GM21423 (cell line): ENCODE results near the gene FDPS.
A peak's percentile ranks its signal among the peaks of the same experiment; 100 is the strongest.

Experiments used
- ATAC-seq: cut with Tn5 transposase; IDR thresholded peaks from one replicate; pipeline ENCODE4 v1.9.1; 2021; ENCODE audit warnings: mild to moderate bottlenecking, moderate library complexity; ENCODE audit not compliant: unreplicated experiment

The FDPS gene

DNA sequence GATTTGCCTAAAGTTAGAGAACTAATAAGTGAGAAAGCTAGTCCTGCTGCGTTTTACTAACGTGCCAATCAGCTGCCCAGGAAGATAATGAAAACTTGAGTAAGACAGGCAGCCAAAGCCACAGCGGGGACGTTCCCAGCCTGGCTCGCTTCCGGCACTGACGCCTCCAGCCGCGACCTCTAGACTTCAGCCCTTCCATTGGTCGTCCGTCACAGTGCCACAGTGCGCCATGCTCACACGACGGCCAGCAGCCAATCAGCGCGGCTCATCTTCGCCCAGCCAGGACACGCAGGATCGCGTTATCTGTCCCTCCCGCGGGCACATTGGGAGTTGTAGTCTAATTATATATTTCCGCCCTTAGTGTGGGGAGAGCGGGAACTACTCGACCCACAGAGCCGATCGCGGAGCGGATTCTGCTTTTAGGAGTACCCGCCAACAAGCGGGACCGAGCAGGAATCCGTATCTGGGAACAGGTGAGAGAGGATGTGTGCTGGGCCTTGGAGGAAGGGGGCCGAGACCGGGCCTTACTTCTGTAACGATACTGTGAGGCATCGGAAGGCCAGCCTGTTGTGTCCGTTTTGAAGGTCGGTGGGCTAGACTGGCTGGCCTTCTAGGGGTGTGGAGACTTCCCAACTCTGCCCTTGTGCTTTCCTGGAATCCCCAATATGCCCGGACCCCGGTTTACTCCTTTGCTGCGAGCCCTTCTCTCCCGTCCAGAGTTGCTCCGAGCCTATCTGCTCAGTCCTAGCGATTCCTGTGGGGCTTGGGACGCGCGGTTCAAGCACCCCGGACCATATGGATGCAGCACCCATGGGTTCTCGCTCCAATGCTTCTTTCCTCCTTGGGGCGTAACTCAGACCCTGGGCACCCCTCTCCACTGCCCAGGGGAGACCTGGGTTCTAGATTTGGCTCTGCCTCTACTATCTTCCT is at the start of gene FDPS:
TSS of gene FDPS (plus strand) at position 374 of the 930 bp plus-strand sequence. CDS start 924 bp downstream, outside the sequence.
- peak; percentile 93 for ATAC-seq

DNA sequence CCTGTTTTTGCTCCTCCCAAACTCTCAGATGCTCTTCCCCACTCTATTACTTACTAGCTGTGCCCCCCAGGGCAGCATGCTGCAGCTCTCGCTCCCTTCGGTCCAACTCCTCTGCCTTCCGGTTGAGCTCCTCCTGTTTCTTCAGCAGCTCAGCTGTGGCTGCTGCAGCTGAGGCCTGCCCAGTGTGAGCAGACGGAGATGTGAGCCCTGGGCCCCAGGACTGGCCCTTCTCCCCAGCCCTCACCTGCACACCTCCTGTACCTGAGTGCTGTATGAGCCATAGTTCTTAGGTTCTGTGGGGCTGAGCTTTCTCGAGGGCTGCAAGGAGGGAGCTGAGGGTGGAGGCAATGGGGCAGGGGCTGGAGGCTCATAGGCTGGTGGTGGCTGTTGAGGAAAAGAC is 48.4 kb upstream of the FDPS start:
- no peak for ATAC-seq

DNA sequence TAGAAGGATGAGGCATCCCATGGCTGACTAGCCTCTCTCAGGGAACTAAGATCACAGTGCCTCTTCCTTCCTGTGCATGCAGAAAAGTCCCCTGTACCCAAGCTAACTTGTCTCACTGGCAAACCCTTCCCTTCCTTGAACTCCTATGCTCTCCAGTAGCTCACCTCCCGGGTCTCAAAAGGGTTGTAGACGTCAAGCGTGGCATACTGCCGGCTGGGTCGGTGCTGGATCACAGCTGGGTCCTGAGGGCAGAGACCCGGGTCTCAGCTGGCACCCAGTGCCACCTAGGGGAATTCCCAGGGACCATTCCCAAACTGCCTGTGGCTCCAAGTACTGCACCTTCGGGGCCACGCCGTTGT is 47.2 kb upstream of the FDPS start:
- no peak for ATAC-seq

DNA sequence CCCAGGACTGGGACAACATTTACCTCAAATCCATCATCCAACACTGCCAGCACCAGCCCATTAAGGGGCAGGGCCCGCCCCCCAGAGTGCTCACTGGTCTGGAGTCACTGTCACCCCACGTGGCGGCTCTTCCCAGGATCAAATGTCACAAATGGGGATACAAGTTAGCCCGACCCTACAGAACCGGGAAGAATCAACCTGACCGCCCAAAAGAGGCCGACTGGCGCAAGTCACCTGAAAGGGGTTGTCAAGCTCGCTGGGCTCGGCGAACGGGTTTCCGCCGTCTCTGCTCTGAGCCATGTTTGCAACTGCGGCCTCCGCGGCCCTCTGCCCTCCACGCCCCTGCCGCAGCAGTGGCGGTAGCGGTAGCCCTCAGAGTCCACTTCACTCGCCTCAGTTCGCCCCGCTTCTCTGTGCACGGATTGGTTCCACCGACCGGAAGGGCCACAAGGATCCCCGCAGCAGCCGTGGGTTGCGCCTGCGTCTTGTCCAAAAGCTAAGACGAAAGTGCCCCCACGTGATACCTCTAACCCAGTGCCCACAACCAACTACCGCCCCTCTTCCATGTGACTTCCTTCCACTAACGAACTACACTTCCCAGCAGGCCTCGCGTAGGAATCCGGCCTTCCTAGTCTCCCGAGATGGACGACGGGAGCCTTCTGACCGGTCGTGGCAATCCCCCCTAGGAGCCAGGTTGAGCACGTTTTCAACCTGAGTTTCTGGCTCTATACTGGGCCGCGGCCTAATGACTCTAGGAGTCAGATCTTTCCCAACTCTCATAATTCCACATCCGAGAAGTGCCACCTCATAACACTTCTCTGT is 46.6 kb upstream of the FDPS start, which contains the start of gene SCAMP3:
TSS of gene SCAMP3 (minus strand) at position 509 of the 822 bp plus-strand sequence. CDS start at position 300, 209 bp downstream.
- ATAC-seq, result peak; percentile 90

DNA sequence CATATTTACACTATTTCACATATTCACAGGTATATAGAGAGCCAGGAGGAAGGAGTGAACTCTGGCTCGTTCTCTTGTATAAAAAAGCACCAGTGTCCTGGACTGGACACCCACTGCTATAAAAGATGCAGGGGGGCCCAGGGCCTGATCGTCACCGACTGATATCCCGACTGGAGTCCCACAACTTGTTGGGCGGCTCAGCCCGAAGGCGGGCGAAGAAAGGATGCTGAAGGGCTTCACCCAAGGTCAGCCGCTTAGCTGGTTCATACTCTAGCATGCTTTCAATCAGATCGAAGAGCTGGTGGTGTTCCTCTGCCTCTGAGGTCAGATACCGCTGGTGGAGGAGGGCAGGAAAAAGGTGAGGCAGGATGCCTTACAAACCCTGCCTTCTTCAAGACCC is 45.6 kb upstream of the FDPS start:
- no peak for ATAC-seq

DNA sequence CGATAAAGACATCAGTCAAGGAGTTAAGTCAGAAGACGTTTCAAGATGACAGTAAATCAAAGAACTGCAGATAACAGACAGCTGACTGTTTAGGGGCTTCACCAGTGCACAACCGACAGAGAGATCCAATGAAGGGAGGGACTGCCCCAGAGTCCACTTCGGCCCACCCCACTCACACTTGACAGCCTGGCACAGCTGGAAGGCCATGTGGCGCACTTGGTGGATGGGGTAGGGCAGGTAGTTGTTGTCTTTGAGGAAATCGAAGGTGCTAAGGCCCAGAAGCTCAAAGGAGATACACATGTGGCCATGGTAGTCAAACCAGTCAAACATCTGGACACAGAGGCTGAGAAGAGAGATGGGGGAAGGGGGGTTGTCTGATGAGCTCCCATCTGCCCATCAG is 42.1 kb upstream of the FDPS start:
- ATAC-seq, result no peak

DNA sequence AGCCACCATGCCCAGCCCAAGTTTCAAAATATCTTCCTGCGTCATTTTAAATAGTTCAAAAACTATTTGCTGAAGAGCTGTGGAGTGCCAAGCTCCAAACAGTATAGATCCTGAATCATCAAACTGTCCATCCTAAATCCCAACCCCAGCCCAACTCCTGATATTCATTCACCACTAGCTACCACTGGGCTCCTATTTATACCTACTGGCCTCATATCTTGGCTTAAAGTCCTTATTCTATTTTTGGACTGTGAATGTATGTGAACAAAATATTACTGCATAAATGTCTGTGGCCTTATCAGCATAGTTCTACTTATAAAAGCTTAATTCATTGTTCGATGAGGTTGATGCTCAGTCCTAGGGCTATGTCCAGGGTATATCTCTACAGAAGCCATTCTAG is 41.3 kb upstream of the FDPS start:
- ATAC-seq, result no peak

DNA sequence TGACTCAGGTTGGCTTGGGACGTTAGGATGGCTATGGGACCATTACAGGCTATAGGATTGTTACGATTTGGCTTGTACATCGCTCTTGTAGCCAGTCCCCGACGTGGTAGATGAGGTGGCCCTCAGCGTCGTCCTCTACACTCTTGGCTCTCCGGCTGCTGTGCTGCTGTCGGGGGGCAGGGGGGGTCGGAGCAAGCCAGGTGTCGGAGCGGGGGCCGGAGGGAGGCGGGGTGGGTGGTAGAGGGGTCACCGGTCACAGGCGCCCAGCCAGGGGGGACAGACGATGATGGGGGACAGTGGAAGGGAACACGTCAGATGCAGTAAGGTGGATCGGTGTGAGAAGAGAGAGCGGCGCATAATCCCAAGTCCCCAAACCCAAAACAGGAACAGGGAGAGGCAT is 40.0 kb upstream of the FDPS start:
- ATAC-seq, result no peak

DNA sequence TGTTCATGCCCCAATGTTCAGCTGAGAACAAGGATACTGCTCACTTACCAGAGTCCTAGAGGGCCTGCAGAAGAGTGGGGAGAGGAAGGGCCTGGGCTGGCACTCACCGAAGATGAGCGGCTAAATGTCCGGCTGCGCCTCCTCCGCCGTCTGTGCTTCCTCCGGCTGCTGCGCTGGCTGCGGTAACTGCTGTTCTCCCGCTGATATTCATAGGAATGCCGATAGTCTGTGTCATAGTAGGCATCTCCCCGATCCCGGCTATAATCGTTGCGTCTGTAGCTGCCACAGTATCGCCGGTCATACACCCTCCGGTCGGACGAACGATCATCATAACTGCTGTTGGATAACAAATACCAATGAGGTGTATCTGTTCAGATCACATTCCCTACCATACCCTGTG is 39.3 kb upstream of the FDPS start:
- ATAC-seq, result no peak

DNA sequence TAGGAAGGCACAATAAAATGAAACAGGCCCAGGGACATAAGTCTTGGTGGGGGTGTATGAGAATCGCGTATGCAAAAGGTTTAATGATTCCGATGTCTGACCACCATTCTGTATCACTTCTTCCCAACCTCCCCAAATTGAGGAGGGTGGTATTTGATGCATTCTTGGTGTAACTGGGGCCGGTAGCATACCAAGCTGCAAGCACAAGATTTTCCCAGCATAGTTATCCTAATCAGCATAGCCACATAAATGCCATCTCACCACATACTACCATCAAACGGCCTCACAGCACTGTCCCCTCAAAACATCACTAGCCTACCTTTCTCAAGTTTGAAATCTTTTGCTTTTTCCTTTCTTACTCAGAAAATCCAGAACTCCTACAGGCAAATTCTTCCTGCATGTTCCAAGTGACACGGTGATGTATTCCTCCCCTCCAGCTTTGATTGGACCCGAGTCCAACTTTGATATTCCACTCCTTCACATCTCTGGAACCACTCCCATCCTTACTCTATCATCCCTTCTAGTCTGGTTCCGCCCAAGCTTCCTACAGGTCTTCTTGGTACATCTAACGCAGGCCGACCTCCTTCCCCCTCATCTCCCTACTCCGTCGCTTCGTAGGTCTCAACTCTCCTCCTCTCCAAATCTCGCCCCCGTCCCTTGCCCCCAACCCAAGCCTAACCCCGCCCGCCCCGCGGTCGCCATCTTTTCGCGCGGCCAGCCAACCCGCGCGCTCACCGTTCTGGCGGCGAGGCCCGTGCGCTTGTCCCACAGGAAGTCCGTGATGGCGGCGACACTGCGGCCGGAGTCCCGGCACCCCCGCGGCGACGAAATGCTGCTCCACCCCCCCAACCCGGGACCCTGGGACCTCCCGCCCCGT is 36.0 kb upstream of the FDPS start:
- ATAC-seq, result peak; percentile 28

DNA sequence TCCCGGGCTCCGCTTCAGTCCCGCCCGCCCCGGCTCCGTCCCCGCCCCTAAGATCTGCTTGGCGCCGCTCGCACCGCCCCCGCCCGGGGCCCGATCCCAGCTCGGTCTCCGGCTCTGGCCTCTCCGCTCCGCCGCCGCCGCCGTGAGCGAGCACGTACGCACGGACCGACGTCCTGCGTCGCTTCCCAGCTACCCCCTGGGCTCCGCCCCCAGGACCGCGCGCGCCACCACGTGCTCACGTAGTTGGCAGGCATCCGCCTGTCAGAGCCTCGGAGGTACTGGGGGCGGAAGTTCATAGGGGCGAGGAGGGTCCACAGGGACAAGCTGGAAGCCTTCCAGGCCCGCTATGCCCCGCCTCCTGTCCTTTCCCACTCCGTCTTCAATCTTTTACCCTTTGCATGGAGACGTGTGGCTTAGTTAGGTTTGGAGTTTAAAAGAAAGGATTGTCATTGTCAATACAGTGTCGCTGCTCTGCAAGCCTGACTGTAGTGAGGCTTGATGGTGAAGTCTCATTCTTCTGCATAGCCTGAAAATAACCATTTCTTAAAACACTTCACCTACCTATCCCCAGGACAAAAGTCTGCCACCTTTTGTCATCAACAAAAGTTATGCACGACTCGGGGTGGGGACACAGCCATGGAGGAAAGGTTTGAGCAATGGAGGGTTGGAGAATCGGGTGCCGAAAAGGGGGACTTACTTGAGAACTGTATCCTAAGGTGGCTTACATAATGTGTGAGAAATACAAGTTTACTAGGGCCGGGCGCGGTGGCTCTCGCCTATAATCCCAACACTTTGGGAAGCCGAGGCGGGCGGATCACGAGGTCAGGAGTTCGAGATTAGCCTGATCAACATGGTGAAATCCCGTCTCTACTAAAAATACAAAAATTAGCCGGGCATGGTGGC is 35.1 kb upstream of the FDPS start, which contains the start of gene CLK2:
TSS of gene CLK2 (minus strand) at position 162 of the 903 bp plus-strand sequence. CDS start 2,527 bp downstream, outside the sequence.
- ATAC-seq, result peak; percentile 77

DNA sequence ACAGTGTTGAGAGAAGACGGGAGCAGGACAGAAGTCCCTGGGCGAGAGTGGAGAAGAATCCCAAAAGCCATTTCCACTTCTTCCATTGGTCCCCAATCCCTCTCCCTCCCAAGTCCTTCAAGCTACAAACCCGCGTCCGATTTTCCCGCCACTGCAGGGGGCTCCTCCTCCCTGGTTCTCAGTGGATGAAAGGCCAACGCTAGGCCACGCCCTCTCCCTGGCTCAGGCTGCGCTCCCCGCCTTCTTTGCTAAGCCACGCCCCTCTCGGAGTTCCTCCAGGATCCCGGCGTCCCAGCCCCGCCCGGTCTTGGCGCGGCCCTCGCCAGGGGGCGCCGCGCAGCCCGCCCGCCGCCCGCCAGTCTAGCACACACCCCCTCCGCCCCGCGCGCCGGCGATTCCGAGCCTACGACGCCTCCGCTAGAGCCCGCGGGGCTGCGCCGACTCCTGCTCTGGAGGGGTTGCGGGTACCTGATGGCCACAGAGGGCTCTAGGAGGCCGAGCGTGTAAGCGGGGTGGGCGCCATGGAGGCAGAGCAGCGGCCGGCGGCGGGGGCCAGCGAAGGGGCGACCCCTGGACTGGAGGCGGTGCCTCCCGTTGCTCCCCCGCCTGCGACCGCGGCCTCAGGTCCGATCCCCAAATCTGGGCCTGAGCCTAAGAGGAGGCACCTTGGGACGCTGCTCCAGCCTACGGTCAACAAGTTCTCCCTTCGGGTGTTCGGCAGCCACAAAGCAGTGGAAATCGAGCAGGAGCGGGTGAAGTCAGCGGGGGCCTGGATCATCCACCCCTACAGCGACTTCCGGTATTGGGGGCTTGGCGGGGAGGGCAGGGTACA is 31.4 kb upstream of the FDPS start, which contains the start of gene HCN3:
TSS of gene HCN3 (plus strand) at position 394 of the 832 bp plus-strand sequence. CDS start at position 522, 128 bp downstream.
- ATAC-seq, result peak; percentile 60

DNA sequence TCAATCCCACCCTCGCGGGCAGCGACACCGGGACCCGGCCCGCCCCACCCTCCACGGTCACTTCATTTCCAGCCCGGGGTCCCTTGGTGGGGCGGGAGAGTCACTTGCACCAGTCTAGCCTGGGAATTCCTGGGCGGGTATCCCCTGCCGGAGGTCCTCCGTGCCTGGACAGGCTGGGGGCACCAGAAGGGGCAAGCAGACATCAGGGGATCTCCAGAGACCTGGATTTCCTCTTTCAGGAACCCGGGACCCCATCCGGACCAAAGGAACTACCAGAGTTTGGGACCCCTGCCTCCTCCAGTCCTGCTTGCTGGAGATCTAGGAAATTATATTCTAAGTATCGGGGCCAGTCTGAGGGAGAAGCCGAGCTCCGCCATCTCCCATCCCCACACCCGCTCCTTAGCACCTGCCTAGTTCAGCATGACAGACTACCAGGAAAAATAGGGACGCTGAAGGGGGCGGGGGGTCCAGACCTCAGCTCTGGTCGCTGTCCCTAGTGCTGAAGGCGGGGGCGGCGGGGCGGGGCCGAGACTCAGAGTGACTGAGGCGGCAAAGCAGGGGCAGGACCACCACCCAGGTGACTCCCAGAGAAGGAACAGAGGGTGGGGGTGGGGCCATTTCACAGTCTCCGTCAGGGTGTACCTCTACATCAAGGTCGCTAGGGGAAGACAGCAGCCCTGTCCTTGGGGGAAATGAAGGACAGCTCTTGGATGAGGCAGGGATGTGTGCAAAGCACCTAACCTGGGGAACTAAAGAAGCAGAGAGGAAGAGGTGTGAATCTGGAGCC is 30.6 kb upstream of the FDPS start:
- ATAC-seq, result no peak

DNA sequence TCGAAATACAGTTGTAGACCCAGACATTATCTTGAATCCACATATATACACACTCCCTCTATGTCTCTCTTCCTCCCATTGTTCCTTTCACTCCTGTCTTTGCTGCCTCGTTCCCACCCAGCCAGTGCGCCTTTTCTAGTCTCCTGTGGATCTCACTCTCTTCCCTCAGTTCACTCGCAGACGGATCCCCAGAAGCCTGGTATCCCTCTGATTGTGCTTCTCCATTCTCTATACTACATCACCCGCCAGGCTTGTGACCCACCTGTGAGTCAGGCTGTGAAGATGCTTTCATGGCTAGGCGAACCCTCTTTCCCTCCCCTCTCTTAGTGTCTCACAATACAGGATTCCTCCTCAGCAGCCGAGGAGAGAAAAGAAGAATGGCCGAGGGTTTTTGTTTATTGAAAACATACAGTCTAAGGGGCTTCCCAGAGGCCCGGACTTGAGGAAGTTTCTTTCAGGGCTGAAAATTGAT is 29.9 kb upstream of the FDPS start:
- ATAC-seq, result no peak

DNA sequence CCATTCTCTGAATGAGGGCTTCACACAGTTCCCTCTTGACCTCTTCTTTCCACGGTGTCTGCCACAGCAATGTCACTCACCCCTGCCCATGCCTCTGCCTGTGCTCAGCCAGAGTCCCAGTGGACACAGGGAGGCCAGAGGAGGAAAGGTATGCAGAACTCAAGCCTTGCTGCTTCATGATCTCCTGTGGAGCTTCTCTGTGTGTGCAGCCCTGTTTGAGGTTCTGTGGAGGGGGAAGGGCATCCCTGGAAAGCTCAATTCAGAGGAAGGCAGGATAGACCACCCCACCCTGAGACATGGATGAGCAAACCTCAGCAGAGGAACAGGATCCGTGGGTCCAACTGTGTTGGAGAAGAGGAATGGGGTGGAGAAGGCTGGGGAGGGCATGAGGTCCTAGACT is 29.4 kb upstream of the FDPS start:
- ATAC-seq, result no peak

DNA sequence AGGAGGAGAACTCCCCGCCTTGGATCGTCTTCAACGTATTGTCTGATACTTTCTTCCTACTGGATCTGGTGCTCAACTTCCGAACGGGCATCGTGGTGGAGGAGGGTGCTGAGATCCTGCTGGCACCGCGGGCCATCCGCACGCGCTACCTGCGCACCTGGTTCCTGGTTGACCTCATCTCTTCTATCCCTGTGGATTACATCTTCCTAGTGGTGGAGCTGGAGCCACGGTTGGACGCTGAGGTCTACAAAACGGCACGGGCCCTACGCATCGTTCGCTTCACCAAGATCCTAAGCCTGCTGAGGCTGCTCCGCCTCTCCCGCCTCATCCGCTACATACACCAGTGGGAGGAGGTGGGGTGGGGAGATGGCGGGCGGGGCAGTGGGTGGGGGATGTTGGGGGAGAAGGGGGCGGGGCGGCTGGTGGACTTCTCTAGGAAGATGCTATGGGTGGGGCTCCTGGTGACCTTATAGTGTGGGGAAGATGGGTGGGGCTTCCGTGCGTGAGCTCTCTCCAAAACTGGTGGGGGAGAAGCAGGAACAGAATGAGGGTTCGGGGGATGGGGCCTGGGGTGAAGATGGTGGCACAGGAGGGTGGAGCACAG is 26.1 kb upstream of the FDPS start:
- no peak for ATAC-seq

DNA sequence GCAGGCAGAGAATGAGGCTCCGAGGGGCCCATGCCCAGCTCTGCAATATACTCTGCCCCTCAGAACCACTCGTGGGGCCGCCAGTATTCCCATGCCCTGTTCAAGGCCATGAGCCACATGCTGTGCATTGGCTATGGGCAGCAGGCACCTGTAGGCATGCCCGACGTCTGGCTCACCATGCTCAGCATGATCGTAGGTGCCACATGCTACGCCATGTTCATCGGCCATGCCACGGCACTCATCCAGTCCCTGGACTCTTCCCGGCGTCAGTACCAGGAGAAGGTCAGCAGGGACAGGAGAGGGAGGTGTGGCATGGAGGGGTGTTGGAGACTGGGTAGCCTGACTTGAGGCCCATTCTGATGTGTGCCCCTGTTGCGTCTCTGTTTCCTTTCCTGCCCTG is 24.2 kb upstream of the FDPS start:
- ATAC-seq, result no peak
